Measurements from ENCODE around the gene FXYD4.
A peak's percentile ranks its signal among the peaks of the same experiment; 100 is the strongest.

FXYD4 gene

DNA sequence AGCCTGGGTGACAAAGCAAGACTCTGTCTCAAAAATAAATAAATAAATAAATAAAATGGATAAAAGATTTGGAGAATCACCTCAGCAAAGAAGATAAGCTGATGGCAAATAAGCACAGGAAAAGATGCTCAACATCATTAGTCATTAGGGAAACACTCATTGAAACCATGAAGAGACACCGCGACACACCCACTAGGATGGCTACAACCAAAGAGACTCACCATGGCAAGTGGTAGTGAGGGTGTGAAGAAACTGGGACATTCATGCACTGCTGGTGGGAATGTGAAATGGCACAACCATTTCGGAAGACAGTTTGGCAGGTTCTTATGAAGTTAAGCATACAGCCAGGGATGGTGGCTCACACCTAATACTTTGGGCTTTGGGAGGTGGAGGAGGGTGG, 37.8 kb upstream of the FXYD4 start:
- H3K27ac ChIP-seq, result no peak overlapping the region
- no peak for TF ChIP-seq ZFX (IDR thresholded peaks at IDR 0.05; ENCODE audit: borderline replicate concordance)
- TF ChIP-seq, protein P1, sequence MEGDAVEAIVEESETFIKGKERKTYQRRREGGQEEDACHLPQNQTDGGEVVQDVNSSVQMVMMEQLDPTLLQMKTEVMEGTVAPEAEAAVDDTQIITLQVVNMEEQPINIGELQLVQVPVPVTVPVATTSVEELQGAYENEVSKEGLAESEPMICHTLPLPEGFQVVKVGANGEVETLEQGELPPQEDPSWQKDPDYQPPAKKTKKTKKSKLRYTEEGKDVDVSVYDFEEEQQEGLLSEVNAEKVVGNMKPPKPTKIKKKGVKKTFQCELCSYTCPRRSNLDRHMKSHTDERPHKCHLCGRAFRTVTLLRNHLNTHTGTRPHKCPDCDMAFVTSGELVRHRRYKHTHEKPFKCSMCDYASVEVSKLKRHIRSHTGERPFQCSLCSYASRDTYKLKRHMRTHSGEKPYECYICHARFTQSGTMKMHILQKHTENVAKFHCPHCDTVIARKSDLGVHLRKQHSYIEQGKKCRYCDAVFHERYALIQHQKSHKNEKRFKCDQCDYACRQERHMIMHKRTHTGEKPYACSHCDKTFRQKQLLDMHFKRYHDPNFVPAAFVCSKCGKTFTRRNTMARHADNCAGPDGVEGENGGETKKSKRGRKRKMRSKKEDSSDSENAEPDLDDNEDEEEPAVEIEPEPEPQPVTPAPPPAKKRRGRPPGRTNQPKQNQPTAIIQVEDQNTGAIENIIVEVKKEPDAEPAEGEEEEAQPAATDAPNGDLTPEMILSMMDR (IDR thresholded peaks at IDR 0.05), result no peak

DNA sequence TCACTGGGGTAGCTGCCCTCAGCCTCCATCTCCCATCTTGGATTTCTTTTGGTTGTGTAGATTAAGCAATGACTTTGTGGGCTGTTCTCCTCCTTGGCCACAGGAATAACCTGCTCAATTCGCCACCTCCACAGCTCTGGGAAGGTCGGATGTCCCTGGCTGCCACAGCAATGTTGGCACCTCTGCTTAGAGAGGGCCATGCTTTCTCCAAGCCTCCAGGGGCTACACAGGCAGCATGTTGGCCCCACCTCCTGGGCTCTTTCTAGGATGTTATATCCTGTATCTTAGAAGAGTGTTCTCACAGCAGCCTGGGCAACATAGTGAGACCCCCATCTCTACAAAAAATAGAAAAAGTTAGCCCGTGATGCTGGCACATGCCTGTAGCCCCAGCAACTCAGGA, 35.4 kb upstream of the FXYD4 start:
- H3K27ac ChIP-seq, result peak overlapping the region; percentile 64
- TF ChIP-seq ZFX (IDR thresholded peaks at IDR 0.05; ENCODE audit: borderline replicate concordance), result no peak
- TF ChIP-seq, protein P1 (IDR thresholded peaks at IDR 0.05), result no peak

DNA sequence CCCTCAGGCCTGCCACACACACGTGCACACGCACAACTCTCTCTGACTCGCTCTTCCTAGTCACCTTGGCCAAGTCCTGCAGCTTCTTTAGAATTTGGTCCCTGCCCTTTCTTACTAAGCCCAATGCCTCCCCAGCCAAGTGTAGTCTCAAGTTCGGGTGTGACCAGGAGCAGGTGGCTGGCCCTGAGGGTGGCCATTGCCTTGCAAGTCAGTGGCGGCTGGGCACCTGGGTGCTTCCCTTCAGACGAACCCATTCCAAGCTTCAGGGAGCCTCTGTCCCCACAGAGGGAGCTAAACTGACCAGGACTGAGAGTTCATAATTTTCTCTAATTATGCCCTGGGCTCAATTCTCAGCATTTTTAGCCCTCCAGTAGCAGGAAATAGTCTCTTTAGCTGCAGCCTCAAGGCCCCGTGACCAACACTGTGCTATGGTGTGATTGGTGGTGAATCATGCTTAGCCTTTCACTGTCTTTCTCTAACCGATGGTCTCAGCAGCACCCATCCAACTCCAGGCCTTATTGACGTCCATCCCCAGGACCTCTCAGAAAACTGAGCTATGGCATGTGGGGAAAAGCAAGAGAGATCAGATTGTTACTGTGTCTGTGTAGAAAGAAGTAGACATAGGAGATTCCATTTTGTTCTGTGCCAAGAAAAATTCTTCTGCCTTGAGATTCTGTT, 34.7 kb upstream of the FXYD4 start:
- peak overlapping the region; percentile 64 for H3K27ac ChIP-seq
- no peak for TF ChIP-seq ZFX (IDR thresholded peaks at IDR 0.05; ENCODE audit: borderline replicate concordance)
- TF ChIP-seq, protein P1 (IDR thresholded peaks at IDR 0.05), result no peak

DNA sequence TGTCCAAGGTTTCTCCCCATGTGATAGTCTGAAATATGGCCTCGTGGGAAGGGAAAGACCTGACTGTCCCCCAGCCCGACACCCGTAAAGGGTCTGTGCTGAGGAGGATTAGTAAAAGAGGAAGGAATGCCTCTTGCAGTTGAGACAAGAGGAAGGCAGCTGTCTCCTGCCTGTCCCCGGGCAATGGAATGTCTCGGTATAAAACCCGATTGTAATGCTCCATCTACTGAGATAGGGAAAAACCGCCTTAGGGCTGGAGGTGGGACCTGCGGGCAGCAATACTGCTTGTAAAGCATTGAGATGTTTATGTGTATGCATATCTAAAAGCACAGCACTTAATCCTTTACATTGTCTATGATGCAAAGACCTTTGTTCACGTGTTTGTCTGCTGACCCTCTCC, 33.9 kb upstream of the FXYD4 start:
- peak overlapping the region; percentile 64 for H3K27ac ChIP-seq

DNA sequence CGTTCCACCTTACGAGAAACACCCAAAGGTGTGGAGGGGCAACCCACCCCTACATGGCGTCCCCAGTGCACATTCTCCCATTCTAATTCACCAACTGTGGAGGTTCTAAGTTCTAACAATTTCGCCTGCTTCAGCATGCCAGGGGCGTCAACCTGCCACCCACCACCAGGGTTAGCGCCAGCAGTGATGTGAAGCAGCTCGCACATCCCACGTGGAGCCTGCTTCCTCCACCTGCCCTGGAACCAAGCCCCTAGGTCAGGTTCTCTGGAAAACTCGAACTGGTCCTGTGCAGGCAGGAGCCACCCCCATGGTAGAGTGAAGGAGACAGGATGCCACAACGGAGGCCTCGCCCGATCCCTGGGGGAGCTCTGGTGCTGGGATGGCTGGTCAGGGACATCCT, 33.3 kb upstream of the FXYD4 start:
- peak overlapping the region; percentile 64; the same call in 1 of the 2 replicates for H3K27ac ChIP-seq
- TF ChIP-seq, protein P1 (IDR thresholded peaks at IDR 0.05), result no peak
- no peak for TF ChIP-seq ZFX (IDR thresholded peaks at IDR 0.05; ENCODE audit: borderline replicate concordance)

DNA sequence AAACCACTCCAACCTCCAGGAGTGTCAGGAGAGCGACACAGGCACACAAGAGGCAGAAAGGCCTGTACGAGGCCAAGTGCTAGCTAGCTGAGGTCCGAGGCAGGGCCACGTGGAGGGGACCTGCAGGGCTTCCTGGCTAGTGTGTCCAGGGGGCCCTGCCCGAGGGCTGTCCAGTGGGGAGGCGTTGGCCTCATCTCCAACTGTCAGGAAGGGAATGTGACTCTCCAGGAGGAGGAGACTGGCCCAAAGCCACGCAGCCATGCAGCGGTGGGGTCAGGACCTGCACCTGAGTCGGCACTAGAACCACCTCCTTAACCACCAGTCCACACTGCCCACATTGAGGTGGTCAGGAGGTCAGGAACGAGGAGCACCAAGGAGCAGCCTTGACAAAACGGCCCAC, 32.3 kb upstream of the FXYD4 start:
- no peak overlapping the region for H3K27ac ChIP-seq
- TF ChIP-seq, protein P1 (IDR thresholded peaks at IDR 0.05), result no peak
- TF ChIP-seq ZFX (IDR thresholded peaks at IDR 0.05; ENCODE audit: borderline replicate concordance), result no peak

DNA sequence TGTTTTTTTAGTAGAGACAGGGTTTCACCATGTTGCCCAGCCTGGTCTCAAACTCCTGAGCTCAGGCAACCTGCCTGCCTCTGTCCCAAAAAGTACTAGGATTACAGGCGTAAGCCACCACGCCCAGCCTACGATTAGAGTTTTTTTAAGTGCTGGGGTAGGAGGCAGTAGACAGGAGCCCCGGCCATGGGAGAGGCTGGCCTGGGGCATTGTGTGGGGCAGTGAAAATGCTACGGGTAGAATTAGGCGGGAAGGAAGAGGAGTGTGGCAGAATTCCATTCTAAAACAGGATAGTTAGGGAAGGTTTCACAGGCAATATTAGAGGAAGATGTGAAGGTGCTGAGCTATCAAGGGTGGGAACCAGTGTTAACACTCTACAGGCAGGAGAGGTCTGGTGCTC, 31.3 kb upstream of the FXYD4 start:
- no peak overlapping the region for H3K27ac ChIP-seq
- TF ChIP-seq, protein P1 (IDR thresholded peaks at IDR 0.05), result no peak
- TF ChIP-seq ZFX (IDR thresholded peaks at IDR 0.05; ENCODE audit: borderline replicate concordance), result no peak

DNA sequence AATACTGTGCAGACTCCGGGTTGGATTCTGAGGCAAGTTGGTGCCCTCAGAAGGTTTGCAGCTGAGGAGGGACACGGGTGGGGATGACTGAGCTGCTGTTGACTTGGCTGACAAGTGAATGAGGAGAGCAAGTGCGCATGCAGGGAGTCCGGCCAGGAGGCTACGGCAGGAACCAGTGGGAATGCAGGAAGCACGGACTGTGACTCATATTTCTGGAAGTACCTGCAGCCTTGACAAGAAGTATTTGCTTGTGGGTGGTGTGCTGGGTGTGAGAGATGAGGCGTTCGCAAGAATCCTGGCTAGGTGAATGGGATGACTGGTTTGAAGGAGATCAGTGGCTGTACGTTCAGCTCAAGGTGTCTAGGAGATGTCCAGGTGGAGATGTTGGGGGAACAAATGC, 30.8 kb upstream of the FXYD4 start:
- TF ChIP-seq ZFX (IDR thresholded peaks at IDR 0.05; ENCODE audit: borderline replicate concordance), result no peak
- TF ChIP-seq, protein P1 (IDR thresholded peaks at IDR 0.05), result no peak
- H3K27ac ChIP-seq, result no peak overlapping the region
